RWPE1 (cell line): ENCODE data around the gene NKD1.

Experiments
- CTCF ChIA-PET: fragments of 350-600 bp; sonication (Branson Sonifier 250); formaldehyde crosslinking; extraction: SDS; loops from one replicate; lab custom pipeline; 2021; lab: Yijun Ruan, JAX
- POLR2A ChIA-PET: fragments of 400-600 bp; formaldehyde crosslinking; extraction: SDS; loops from one replicate; lab custom pipeline; 2020; ENCODE audit warnings: antibody characterized with exemption; ENCODE audit not compliant: low non-redundant PET; lab: Yijun Ruan, JAX
- DNase-seq: peaks from one replicate; pipeline ENCODE4 v3.0.0; 2012; ENCODE audit warnings: low spot score
- H3K27ac ChIP-seq: fragments of 450-650 bp; 2 replicates; pipeline ENCODE4 v1.5.1; 2017
- TF ChIP-seq, protein P1 (sequence below): fragments of 450-650 bp; conservative IDR thresholded peaks from 2 replicates; pipeline ENCODE4 v1.5.1; 2017; ENCODE audit warnings: low read depth, mild to moderate bottlenecking

The NKD1 gene

DNA sequence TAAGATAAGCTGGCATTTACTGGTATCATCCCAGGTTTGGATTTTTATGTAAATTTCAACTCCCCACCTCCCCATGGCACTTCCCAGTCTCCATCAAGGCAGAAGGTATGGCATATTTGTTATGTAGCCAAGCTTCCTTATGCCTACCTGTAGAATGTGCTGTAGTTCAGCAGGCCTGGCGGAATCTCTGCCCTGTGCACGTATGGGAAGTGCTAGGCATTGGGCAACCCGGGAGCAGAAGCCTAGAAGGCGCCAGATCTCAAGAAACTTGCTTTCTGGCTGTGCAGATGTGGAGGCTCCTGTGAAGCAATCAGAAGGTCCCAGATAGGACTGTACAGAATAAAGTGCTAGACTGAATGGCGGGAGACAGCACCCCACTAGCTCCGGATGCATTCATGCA, 68.2 kb downstream of the NKD1 start:
- CTCF ChIA-PET: interaction anchor here (0.6 kb wide), 1 partner anchor 111 kb away, joined by 4 read pairs; no protein-coding TSS in a partner anchor
- no peak overlapping the region for H3K27ac ChIP-seq
- POLR2A ChIA-PET: no interaction called here
- TF ChIP-seq, protein P1, sequence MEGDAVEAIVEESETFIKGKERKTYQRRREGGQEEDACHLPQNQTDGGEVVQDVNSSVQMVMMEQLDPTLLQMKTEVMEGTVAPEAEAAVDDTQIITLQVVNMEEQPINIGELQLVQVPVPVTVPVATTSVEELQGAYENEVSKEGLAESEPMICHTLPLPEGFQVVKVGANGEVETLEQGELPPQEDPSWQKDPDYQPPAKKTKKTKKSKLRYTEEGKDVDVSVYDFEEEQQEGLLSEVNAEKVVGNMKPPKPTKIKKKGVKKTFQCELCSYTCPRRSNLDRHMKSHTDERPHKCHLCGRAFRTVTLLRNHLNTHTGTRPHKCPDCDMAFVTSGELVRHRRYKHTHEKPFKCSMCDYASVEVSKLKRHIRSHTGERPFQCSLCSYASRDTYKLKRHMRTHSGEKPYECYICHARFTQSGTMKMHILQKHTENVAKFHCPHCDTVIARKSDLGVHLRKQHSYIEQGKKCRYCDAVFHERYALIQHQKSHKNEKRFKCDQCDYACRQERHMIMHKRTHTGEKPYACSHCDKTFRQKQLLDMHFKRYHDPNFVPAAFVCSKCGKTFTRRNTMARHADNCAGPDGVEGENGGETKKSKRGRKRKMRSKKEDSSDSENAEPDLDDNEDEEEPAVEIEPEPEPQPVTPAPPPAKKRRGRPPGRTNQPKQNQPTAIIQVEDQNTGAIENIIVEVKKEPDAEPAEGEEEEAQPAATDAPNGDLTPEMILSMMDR: no peak
- DNase-seq: no peak

DNA sequence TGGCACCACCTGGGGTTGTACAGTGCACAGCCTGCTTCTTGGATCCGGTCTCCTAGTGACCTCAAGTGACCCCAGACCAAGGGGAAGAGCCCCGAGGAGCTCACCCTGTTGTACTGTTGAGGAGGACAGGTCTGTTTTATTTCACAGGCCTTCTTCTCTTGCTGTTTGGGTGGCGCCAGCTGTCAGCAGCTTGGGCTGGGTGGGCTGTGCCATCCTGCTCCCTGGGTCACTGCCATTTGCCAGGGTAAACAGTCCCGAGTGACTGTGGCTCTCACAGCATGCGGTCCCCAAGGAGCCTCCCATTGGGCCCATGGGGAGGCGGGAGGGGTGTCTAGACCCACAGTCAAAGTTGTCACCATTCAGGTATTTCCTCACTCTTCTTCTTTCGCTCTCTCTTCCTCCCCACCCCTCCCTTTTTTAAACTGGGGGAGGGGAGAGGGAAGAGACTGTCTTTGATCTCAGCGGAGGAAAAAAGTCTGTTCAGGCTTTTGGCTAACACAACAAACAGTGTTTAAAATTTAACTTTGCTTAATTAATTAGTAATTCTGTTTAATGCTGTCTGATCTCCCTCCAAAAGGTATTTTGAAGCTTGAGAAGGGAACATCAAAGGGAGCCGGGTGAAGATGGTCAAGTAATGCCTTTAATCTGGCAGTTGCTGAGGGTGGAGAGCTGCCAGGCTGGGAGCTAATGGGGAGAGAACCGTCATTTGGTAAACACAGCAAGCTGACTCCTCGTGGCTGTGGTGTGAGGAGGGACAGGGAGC, 68.9 kb downstream of the NKD1 start:
- TF ChIP-seq, protein P1: no peak
- no peak overlapping the region for H3K27ac ChIP-seq
- DNase-seq: no peak
- ChIA-PET CTCF (no interaction called here), POLR2A (no interaction called here)

DNA sequence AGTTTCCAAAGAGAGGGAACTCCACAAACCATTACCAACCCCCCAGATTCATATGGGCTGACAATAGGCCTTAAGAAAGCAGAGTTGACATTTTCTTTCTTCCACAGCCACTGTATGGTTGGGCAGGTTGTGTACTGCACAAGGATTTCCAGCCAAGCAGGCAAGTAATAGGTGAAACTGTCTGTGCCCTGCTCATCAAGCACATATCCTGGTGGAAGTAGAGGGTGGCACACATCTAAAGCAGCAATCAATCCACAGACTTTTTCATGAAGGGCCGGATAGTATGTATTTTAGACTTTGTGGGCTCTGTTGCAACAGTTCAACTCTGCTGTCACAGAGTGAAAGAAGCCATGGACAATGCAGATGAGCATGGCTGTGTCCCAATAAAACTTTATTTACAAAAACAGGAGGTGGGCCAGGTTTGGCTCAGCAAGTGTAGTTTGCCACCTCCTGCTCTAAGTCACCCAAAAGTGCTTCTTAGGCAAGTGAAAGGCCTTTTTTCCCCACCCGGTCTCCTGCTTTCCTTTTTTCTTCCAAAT, 69.5 kb downstream of the NKD1 start:
- TF ChIP-seq, protein P1: no peak
- ChIA-PET POLR2A (no interaction called here), CTCF (interaction anchor here (0.5 kb wide), 1 partner anchor 11 kb away, joined by 5 read pairs; no protein-coding TSS in a partner anchor)
- DNase-seq: no peak
- H3K27ac ChIP-seq: no peak overlapping the region

DNA sequence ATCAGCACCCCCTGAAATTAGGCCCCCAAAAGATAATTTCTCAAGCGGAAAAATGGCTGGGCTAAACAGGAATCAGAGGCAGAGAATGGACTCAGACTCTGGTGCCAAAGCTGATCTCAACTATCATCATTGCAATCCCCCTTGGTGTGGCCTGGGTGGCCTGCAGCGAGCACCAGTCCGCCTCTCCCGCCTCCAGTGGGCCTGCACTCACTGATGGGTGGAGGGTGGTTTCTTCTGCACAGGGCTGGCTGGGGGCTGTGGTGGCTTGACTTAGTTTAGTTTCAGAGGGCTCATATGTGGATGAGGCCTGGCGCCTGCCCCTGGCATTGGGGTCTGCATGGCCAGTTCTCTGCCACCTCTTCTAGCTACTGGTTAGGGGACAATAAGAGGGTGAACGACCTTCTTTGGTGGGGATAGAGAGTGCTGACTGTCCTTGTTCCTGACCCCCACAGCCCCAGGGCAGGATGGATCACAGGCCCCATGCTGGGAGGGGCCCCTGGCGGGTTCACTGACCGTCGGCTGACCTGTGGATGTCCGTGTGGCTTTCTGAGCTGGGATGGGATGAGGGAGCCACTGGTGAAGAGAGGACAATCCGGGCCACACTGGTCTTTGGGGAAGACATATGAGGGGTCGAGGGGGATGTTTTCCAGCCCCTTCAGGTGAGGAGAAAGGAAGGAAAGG, 70.2 kb downstream of the NKD1 start:
- DNase-seq: no peak
- TF ChIP-seq, protein P1: no peak
- POLR2A ChIA-PET: no interaction called here
- H3K27ac ChIP-seq: no peak overlapping the region
- CTCF ChIA-PET: interaction anchor here (0.5 kb wide), 1 partner anchor 10 kb away, joined by 5 read pairs; no protein-coding TSS in a partner anchor

DNA sequence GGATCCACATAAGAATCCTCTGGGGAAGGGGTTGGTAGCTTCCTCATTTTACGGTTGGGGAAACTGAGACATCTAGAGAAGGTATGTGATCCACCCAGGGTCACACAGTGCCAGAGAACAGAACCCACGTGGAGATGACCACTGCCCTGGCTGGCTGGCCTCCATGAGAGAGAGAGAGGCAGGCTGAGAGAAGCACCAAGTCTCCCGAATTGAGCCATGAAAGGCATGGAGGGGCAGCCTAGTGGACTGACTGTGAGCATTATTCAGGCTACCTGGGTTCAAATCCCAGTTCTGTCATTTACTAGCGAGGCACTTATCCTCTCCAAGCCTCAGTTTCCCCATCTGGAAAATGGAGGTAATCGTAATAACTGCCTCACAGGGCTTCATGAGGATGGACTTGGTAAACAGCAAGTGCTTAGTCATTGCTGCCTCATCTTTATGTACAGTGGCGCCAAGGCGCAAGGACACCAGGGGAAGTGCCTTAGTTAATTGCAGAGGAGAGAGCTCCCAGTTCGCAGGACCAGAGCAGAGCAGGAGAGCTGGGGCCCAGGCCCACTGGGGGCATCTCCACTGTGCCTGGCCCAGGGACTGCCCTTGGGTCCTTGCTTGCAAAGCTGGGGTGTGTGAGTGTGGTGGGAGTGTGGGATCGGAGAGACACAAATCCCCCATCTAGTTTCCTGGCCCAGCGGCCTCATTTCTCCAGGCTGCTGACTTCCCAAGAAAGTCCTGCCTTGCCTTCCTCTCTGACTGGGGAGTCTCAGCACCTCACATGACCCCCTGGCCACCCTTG, 71.7 kb downstream of the NKD1 start:
- ChIA-PET POLR2A (no interaction called here), CTCF (no interaction called here)
- H3K27ac ChIP-seq: no peak overlapping the region
- no peak for DNase-seq
- TF ChIP-seq, protein P1: no peak
